DND-41 (cell line): Measurements from ENCODE around the gene TSN.
"Not testable (repeated sequence)": the region's sequence is repeated elsewhere in the genome, so short reads cannot be mapped to it uniquely, and the experiment has no call there.

Experiments used
- ATAC-seq: fragments of 200-7000 bp; cut with Tn5 transposase; 3 replicates; pipeline ENCODE4 v1.9.1; 2021; ENCODE audit warnings: low read depth; ENCODE audit not compliant: insufficient read depth
- DNase-seq: peaks from one replicate; pipeline ENCODE4 v3.0.0-alpha.2; 2020
- H2AFZ ChIP-seq: 2 replicates; pipeline ENCODE4 v1.6.0; 2012; ENCODE audit warnings: low read depth, low read length
- H3K27ac ChIP-seq: 2 replicates; pipeline ENCODE4 v1.5.1; 2012; ENCODE audit warnings: low read length, inconsistent platforms
- H3K27me3 ChIP-seq: fragments of 200-600 bp; sonication (generic); 2 replicates; pipeline ENCODE4 v1.6.0; 2012; ENCODE audit warnings: low read length, mild to moderate bottlenecking, inconsistent platforms; ENCODE audit not compliant: insufficient read depth, poor library complexity
- H3K36me3 ChIP-seq: 2 replicates; pipeline ENCODE4 v1.5.1; 2012; ENCODE audit warnings: low read length, inconsistent platforms; ENCODE audit not compliant: insufficient read depth
- H3K4me1 ChIP-seq: 2 replicates; pipeline ENCODE4 v1.5.1; 2012; ENCODE audit warnings: mild to moderate bottlenecking, low read length; ENCODE audit not compliant: insufficient read depth
- H3K4me2 ChIP-seq: 2 replicates; pipeline ENCODE4 v1.6.0; 2012; ENCODE audit warnings: mild to moderate bottlenecking, moderate library complexity, low read length, inconsistent platforms; ENCODE audit not compliant: insufficient read depth
- H3K4me3 ChIP-seq, 2 experiments: fragments of 200-600 bp in 1 of 2; shearing (Covaris generic) in 1 of 2; 2 replicates each; pipeline ENCODE4 v1.5.1; 2012 to 2016; ENCODE audit warnings: inconsistent platforms in 2 of 2, low read length in 2 of 2, mild to moderate bottlenecking in 2 of 2, low read depth in 1 of 2, moderate library complexity in 1 of 2
- H3K79me2 ChIP-seq: 2 replicates; pipeline ENCODE4 v1.6.0; 2012; ENCODE audit warnings: low read length, inconsistent platforms; ENCODE audit not compliant: insufficient read depth
- H3K9ac ChIP-seq: 2 replicates; pipeline ENCODE4 v1.6.0; 2012; ENCODE audit warnings: low read depth, mild to moderate bottlenecking, inconsistent platforms, low read length, moderate library complexity
- H3K9me3 ChIP-seq: 2 replicates; pipeline ENCODE4 v1.5.1; 2012; ENCODE audit warnings: low read length, moderate library complexity, mild to moderate bottlenecking, inconsistent platforms; ENCODE audit not compliant: insufficient read depth, severe bottlenecking
- H4K20me1 ChIP-seq: 2 replicates; pipeline ENCODE4 v1.6.0; 2012; ENCODE audit warnings: low read length; ENCODE audit not compliant: insufficient read depth
- EZH2 ChIP-seq: IDR thresholded peaks from 3 replicates; pipeline ENCODE4 v1.6.1; 2012; ENCODE audit warnings: borderline replicate concordance, low read depth, mild to moderate bottlenecking, moderate library complexity, low read length, inconsistent platforms; ENCODE audit not compliant: severe bottlenecking
- TF ChIP-seq, protein P1 (sequence below): IDR thresholded peaks from 2 replicates; pipeline ENCODE4 v1.5.1; 2012; ENCODE audit warnings: borderline replicate concordance, low read length, moderate library complexity, mild to moderate bottlenecking; ENCODE audit not compliant: poor library complexity, severe bottlenecking; ENCODE audit errors: extremely low read depth

The TSN gene

DNA sequence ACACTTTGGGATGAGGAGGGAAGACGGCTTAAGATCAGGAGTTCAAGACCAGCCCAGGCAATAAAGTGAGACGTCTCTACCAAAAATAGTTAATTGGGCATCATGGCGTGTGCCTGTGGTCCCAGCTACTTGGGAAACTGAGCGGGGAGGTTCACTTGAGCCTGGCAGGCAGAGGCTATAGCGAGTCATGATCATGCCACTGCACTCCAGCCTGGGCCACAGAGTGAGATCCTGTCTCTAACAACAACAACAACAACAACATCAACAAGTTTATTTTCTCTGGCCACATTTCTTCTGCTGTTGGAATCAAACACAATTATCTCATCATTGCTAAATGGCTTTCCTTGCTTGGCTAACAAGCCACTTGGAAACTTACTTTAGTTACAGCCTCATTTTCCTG, 32.1 kb upstream of the TSN start:
- H3K9ac ChIP-seq: no peak overlapping the region
- DNase-seq: no peak
- H3K4me1 ChIP-seq: no peaks in the 10 kb centered on the region
- no peaks in the 10 kb centered on the region for H3K79me2 ChIP-seq
- H3K36me3 ChIP-seq: peaks cover 20% of the 10 kb centered on the region
- H3K9me3 ChIP-seq: no peaks in the 10 kb centered on the region
- H3K27ac ChIP-seq: no peak overlapping the region
- no peaks in the 10 kb centered on the region for H3K27me3 ChIP-seq
- no peak for ATAC-seq
- no peak overlapping the region for H3K4me2 ChIP-seq
- TF ChIP-seq, protein P1, sequence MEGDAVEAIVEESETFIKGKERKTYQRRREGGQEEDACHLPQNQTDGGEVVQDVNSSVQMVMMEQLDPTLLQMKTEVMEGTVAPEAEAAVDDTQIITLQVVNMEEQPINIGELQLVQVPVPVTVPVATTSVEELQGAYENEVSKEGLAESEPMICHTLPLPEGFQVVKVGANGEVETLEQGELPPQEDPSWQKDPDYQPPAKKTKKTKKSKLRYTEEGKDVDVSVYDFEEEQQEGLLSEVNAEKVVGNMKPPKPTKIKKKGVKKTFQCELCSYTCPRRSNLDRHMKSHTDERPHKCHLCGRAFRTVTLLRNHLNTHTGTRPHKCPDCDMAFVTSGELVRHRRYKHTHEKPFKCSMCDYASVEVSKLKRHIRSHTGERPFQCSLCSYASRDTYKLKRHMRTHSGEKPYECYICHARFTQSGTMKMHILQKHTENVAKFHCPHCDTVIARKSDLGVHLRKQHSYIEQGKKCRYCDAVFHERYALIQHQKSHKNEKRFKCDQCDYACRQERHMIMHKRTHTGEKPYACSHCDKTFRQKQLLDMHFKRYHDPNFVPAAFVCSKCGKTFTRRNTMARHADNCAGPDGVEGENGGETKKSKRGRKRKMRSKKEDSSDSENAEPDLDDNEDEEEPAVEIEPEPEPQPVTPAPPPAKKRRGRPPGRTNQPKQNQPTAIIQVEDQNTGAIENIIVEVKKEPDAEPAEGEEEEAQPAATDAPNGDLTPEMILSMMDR: no peak
- no peak for TF ChIP-seq EZH2
- H2AFZ ChIP-seq: no peak overlapping the region
- H3K4me3 ChIP-seq: no peak overlapping the region
- no peaks in the 10 kb centered on the region for H4K20me1 ChIP-seq

DNA sequence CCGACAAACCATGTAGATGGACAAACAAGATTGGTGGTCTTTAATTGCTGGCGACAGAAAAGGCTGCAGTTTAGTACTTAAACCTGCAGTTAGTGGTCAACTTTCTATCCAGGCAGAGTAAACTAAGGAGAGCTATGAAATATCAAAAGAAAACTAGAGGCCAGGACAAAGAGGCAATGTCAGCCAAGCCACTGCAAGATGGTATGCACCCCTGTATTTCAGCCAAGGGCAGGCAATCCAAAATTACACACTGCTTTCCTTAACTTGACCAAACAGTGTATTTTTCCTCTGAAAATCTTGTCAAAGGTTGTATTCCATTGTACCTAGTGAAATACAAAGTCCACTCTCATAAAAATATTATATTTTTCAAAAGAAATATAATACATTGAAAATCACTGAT, 28.1 kb upstream of the TSN start:
- H3K4me1 ChIP-seq: no peaks in the 10 kb centered on the region
- no peak for TF ChIP-seq EZH2
- TF ChIP-seq, protein P1: no peak

DNA sequence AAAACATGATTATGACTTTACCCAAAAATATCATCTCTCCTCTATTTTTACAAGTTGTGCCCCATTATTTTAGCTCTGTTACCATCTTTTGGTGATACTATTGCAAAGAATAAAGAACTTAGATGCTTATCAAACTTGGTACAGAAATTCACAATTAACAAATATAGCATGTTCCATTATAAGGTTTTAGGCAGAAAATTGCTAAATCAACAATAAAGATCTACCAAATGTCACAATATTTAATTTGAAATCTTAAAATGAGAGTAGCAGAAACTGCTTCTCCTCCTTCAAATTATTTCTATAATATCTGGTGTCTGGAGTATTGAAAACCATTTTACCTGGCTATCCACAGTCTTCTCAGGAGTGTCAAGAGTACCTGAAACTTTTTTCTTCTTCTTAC, 27.5 kb upstream of the TSN start:
- H3K27me3 ChIP-seq: no peaks in the 10 kb centered on the region
- no peak overlapping the region for H3K27ac ChIP-seq
- H3K9ac ChIP-seq: no peak overlapping the region
- ATAC-seq (no peak), DNase-seq (no peak)
- peaks cover 16% of the 10 kb centered on the region; the same call in 1 of the 2 replicates for H4K20me1 ChIP-seq
- peaks cover 15% of the 10 kb centered on the region; the same call in 1 of the 2 replicates for H3K79me2 ChIP-seq
- TF ChIP-seq EZH2: no peak
- TF ChIP-seq, protein P1: no peak
- no peak overlapping the region for H3K4me2 ChIP-seq
- H3K36me3 ChIP-seq: peaks cover 64% of the 10 kb centered on the region
- no peak overlapping the region for H3K4me3 ChIP-seq
- no peaks in the 10 kb centered on the region for H3K9me3 ChIP-seq
- no peaks in the 10 kb centered on the region for H3K4me1 ChIP-seq
- no peak overlapping the region for H2AFZ ChIP-seq

More for the DNA sequence above, 28.1 kb upstream of the TSN start:
- Histone ChIP-seq H3K9ac (no peak overlapping the region), H3K36me3 (peaks cover 59% of the 10 kb centered on the region), H3K4me3 (no peak overlapping the region), H3K9me3 (no peaks in the 10 kb centered on the region), H3K4me2 (no peak overlapping the region), H4K20me1 (peaks cover 16% of the 10 kb centered on the region; the same call in 1 of the 2 replicates), H3K79me2 (peaks cover 12% of the 10 kb centered on the region; the same call in 1 of the 2 replicates), H3K27ac (no peak overlapping the region), H2AFZ (no peak overlapping the region), H3K27me3 (no peaks in the 10 kb centered on the region)
- DNase-seq (no peak), ATAC-seq (no peak)

DNA sequence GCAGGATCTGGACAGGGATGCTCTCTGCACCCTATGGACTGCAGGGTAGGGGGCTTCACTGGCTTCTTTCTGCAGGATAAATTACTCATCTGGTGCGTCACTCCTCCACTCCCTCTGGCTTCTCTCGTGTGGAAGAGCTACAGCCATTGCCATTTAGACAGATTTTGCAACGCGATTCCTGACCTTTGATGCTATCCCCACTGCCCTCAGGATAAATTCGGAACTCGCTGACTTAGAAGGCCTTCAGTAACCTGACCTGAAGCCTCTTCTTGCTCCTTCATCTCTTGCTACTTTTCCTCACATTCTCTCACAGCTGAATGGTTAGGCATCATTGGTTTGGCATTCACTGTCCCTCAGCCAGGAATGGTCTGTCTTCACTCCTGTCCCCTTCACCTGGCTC, 24.1 kb upstream of the TSN start:
- peaks cover 16% of the 10 kb centered on the region for H3K4me1 ChIP-seq
- H3K9ac ChIP-seq: no peak overlapping the region
- no peak overlapping the region for H3K27ac ChIP-seq
- no peaks in the 10 kb centered on the region for H3K27me3 ChIP-seq
- H3K36me3 ChIP-seq: peaks cover 91% of the 10 kb centered on the region
- H2AFZ ChIP-seq: no peak overlapping the region
- TF ChIP-seq, protein P1: no peak
- TF ChIP-seq EZH2: no peak
- H3K9me3 ChIP-seq: no peaks in the 10 kb centered on the region
- DNase-seq (no peak), ATAC-seq (no peak)
- H3K79me2 ChIP-seq: peaks cover 43% of the 10 kb centered on the region
- no peak overlapping the region for H3K4me3 ChIP-seq
- H3K4me2 ChIP-seq: no peak overlapping the region
- H4K20me1 ChIP-seq: peaks cover 29% of the 10 kb centered on the region; the same call in 1 of the 2 replicates

DNA sequence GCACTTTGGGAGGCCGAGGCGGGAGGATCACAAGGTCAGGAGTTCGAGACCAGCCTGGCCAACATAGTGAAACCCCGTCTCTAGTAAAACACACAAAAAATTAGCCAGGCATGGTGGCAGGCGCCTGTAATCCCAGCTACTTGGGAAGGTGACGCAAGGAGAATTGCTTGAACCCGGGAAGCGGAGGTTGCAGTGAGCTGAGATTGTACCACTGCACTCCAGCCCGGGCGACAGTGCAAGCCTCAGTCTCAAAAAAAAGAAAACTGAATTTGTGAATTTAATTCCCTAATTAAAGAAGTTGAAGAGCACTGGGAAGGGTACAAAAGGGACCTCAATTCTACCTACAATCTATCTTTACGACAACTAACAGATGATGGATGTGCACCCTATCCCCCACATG, 20.9 kb upstream of the TSN start:
- Histone ChIP-seq H3K4me2 (peak overlapping the region; percentile 97; the same call in 1 of the 2 replicates), H3K79me2 (peaks cover 47% of the 10 kb centered on the region), H3K36me3 (peaks cover 60% of the 10 kb centered on the region), H3K4me3 (peak overlapping the region in 1 of 2 experiments; percentile 99; a peak in 1 of 4 replicates), H4K20me1 (peaks cover 24% of the 10 kb centered on the region; the same call in 1 of the 2 replicates), H3K4me1 (peaks cover 25% of the 10 kb centered on the region)
- not testable (repeated sequence) for ATAC-seq, H3K27me3 ChIP-seq, H3K27ac ChIP-seq, H3K9me3 ChIP-seq, DNase-seq, H3K9ac ChIP-seq, H2AFZ ChIP-seq
